MM.1S (cell line): ENCODE data around the gene FILIP1.
A peak's percentile ranks its signal among the peaks of the same experiment; 100 is the strongest.

Source experiments
- DNase-seq: peaks from one replicate; pipeline ENCODE4 v3.0.0-alpha.2; 2015
- H2AFZ ChIP-seq: fragments of 300-600 bp; sonication (generic); 2 replicates; pipeline ENCODE4 v1.6.0; 2016; ENCODE audit warnings: antibody characterized with exemption, low read length
- H3F3A ChIP-seq: fragments of 300-600 bp; sonication (generic); 2 replicates; pipeline ENCODE4 v1.6.1; 2016; ENCODE audit warnings: mild to moderate bottlenecking, antibody characterized with exemption, low read length, moderate library complexity, mixed read lengths; ENCODE audit not compliant: insufficient read depth
- H3K27ac ChIP-seq: fragments of 300-600 bp; sonication (generic); 2 replicates; pipeline ENCODE4 v1.5.1; 2016; ENCODE audit warnings: mild to moderate bottlenecking, low read length
- H3K27me3 ChIP-seq: fragments of 300-600 bp; sonication (generic); replicated peaks from 2 replicates; pipeline ENCODE4 v1.6.0; 2016; ENCODE audit warnings: low read length; ENCODE audit not compliant: insufficient read depth
- H3K36me3 ChIP-seq: fragments of 300-600 bp; sonication (generic); replicated peaks from 2 replicates; pipeline ENCODE4 v1.6.1; 2016; ENCODE audit warnings: mild to moderate bottlenecking, low read length, mixed read lengths; ENCODE audit not compliant: insufficient read depth
- H3K4me1 ChIP-seq: fragments of 300-600 bp; sonication (generic); 2 replicates; pipeline ENCODE4 v1.6.1; 2016; ENCODE audit warnings: low read length, mixed read lengths
- H3K4me2 ChIP-seq: fragments of 300-600 bp; sonication (generic); 2 replicates; pipeline ENCODE4 v1.6.0; 2016; ENCODE audit warnings: low read depth, low read length
- H3K4me3 ChIP-seq: fragments of 300-600 bp; sonication (generic); 2 replicates; pipeline ENCODE4 v1.5.1; 2016; ENCODE audit warnings: low read length, mixed read lengths
- H3K79me2 ChIP-seq: fragments of 300-600 bp; sonication (generic); 2 replicates; pipeline ENCODE4 v1.6.1; 2016; ENCODE audit warnings: mixed run types, low read length, mixed read lengths
- H3K9ac ChIP-seq: fragments of 300-600 bp; sonication (generic); 2 replicates; pipeline ENCODE4 v1.6.1; 2016; ENCODE audit warnings: low read length, mixed read lengths
- H3K9me2 ChIP-seq: fragments of 300-600 bp; sonication (generic); replicated peaks from 2 replicates; pipeline ENCODE4 v1.6.1; 2016; ENCODE audit warnings: mild to moderate bottlenecking, low read length, mixed read lengths; ENCODE audit not compliant: insufficient read depth
- H3K9me3 ChIP-seq: fragments of 300-600 bp; sonication (generic); replicated peaks from 2 replicates; pipeline ENCODE4 v1.6.1; 2016; ENCODE audit warnings: mild to moderate bottlenecking, low read length, mixed read lengths; ENCODE audit not compliant: insufficient read depth
- H4K20me1 ChIP-seq: fragments of 300-600 bp; sonication (generic); 2 replicates; pipeline ENCODE4 v1.6.1; 2016; ENCODE audit warnings: mild to moderate bottlenecking, low read length, moderate library complexity, mixed read lengths; ENCODE audit not compliant: insufficient read depth
- CTCF ChIP-seq: fragments of 300-600 bp; sonication (generic); IDR thresholded peaks from 2 replicates; pipeline ENCODE4 v1.5.1; 2016; ENCODE audit warnings: antibody characterized with exemption, low read length, mixed read lengths
- EZH2 ChIP-seq: fragments of 300-600 bp; sonication (generic); optimal IDR thresholded peaks from 2 replicates; pipeline ENCODE3; 2017; ENCODE audit warnings: low read depth, mild to moderate bottlenecking, antibody characterized with exemption, low read length, mixed read lengths
- EZH2phosphoT487 ChIP-seq: fragments of 300-600 bp; sonication (generic); IDR thresholded peaks from 2 replicates; pipeline ENCODE4 v1.6.1; 2018; ENCODE audit warnings: antibody characterized with exemption, low read length

The FILIP1 gene

GRCh38 chr6:75272145-75272840, 221.3 kb downstream of the FILIP1 start:
- Histone ChIP-seq H3K4me3 (no peak overlapping the region), H3K79me2 (peaks cover 94% of the 10 kb centered on the region), H3K9me2 (no peaks in the 10 kb centered on the region), H4K20me1 (peaks cover 12% of the 10 kb centered on the region), H3F3A (no peaks in the 10 kb centered on the region), H3K4me1 (peaks cover 7% of the 10 kb centered on the region; the same call in 1 of the 2 replicates), H3K4me2 (peak overlapping the region; percentile 16; the same call in 1 of the 2 replicates), H3K36me3 (peaks cover 5% of the 10 kb centered on the region; the same call in 1 of the 2 replicates), H3K27me3 (no peaks in the 10 kb centered on the region), H3K27ac (no peak overlapping the region), H2AFZ (no peak overlapping the region), H3K9ac (no peak overlapping the region), H3K9me3 (no peaks in the 10 kb centered on the region)
- DNase-seq: no peak
- no peak for TF ChIP-seq CTCF
- no peak for TF ChIP-seq EZH2
- no peak for TF ChIP-seq EZH2phosphoT487

- Histone ChIP-seq H3K36me3 (peaks cover 5% of the 10 kb centered on the region; the same call in 1 of the 2 replicates), H3K4me2 (no peak overlapping the region), H3F3A (no peaks in the 10 kb centered on the region), H3K27me3 (no peaks in the 10 kb centered on the region), H4K20me1 (peaks cover 9% of the 10 kb centered on the region; the same call in 1 of the 2 replicates), H3K9me3 (no peaks in the 10 kb centered on the region), H2AFZ (no peak overlapping the region), H3K4me1 (peaks cover 9% of the 10 kb centered on the region), H3K9ac (no peak overlapping the region), H3K9me2 (no peaks in the 10 kb centered on the region), H3K79me2 (peaks cover 93% of the 10 kb centered on the region), H3K27ac (no peak overlapping the region), H3K4me3 (no peak overlapping the region)
- no peak for DNase-seq
- TF ChIP-seq EZH2: no peak
- TF ChIP-seq CTCF: no peak
- TF ChIP-seq EZH2phosphoT487: no peak
These were observed 224.6 kb downstream of the FILIP1 start for GRCh38 chr6:75268988-75269354.

GRCh38 chr6:75268121-75268987, 225.2 kb downstream of the FILIP1 start:
- no peaks in the 10 kb centered on the region for H3K9me2 ChIP-seq
- no peak for DNase-seq
- no peaks in the 10 kb centered on the region for H3F3A ChIP-seq
- H3K9me3 ChIP-seq: no peaks in the 10 kb centered on the region
- no peak overlapping the region for H2AFZ ChIP-seq
- H3K4me2 ChIP-seq: no peak overlapping the region
- H4K20me1 ChIP-seq: peaks cover 9% of the 10 kb centered on the region; the same call in 1 of the 2 replicates
- peaks cover 5% of the 10 kb centered on the region; the same call in 1 of the 2 replicates for H3K36me3 ChIP-seq
- no peak overlapping the region for H3K4me3 ChIP-seq
- TF ChIP-seq EZH2phosphoT487 (no peak), EZH2 (no peak), CTCF (no peak)
- no peak overlapping the region for H3K9ac ChIP-seq
- no peaks in the 10 kb centered on the region for H3K27me3 ChIP-seq
- H3K4me1 ChIP-seq: peaks cover 16% of the 10 kb centered on the region
- peaks cover 93% of the 10 kb centered on the region for H3K79me2 ChIP-seq
- H3K27ac ChIP-seq: no peak overlapping the region
